Gastroesophageal sphincter (tissue), 4 donors: Measurements from ENCODE around the gene NRP2. TPM values are rescaled to one million over a fixed set of nuclear protein-coding genes. Genes with fewer than 3 reads are reported as not detected.

ENCODE experiments used
- ATAC-seq: fragments of 150-250 bp; one replicate; pipeline ENCODE4 v1.9.1; 2016; ENCODE audit warnings: mild to moderate bottlenecking, moderate library complexity
- H3K27ac ChIP-seq, 4 donors: fragments of 200-600 bp; sonication (generic) in 3 of 4; 1 replicate in 3 of 4; 2 replicates in 1 of 4; pipeline ENCODE4 v1.5.1; 2016 to 2019
- H3K27me3 ChIP-seq: fragments of 200-600 bp; sonication (generic); one replicate; pipeline ENCODE4 v1.5.1; 2019
- H3K36me3 ChIP-seq, 2 donors: fragments of 200-600 bp; sonication (generic); one replicate each; pipeline ENCODE4 v1.5.1; 2019; ENCODE audit warnings: control low read depth in 1 of 2
- H3K4me1 ChIP-seq, 3 donors: fragments of 200-600 bp; sonication (generic); 1 replicate in 2 of 3; 2 replicates in 1 of 3; pipeline ENCODE4 v1.5.1; 2016 to 2019; ENCODE audit warnings: control low read depth in 2 of 3
- H3K4me3 ChIP-seq, 2 donors: fragments of 200-600 bp; sonication (generic); one replicate each; pipeline ENCODE4 v1.5.1; 2019; ENCODE audit warnings: mild to moderate bottlenecking in 1 of 2, moderate library complexity in 1 of 2
- H3K9me3 ChIP-seq, 3 donors: fragments of 200-600 bp; sonication (generic); one replicate each; pipeline ENCODE4 v1.5.1; 2017 to 2019; ENCODE audit warnings: control low read depth in 2 of 3
- EP300 ChIP-seq: sonication (generic); formaldehyde crosslinking; IDR thresholded peaks from one replicate; pipeline ENCODE4 v1.6.1; 2017; ENCODE audit warnings: antibody characterized with exemption, mild to moderate bottlenecking
- POLR2A ChIP-seq, 2 donors: fragments of 450-650 bp; IDR thresholded peaks; one replicate each; pipeline ENCODE4 v1.6.1; 2017; ENCODE audit warnings: antibody characterized with exemption in 2 of 2, mild to moderate bottlenecking in 2 of 2, moderate library complexity in 1 of 2
- POLR2AphosphoS5 ChIP-seq: sonication (generic); formaldehyde crosslinking; IDR thresholded peaks from one replicate; pipeline ENCODE4 v1.6.1; 2017; ENCODE audit warnings: antibody characterized with exemption
- WGBS, 2 donors: methylation state at CpG; one replicate each; pipeline ENCODE4 v1.1.5; 2018; ENCODE audit warnings: low coverage in 1 of 2; 5-methylcytosine and 5-hydroxymethylcytosine counted together
- total RNA-seq, 4 donors: library from RNA; depleted of rRNA; stranded (reverse); fragments of >200 nt; gene quantifications; one replicate each; pipeline ENCODE4 v1.1.0, GENCODE V29; 2016
- TF ChIP-seq, protein P1 (sequence below), 4 experiments: fragments of 200-600 bp in 2 of 4; fragments of 450-650 bp in 2 of 4; sonication (generic) in 1 of 4; IDR thresholded peaks; one replicate each; pipeline ENCODE4 v1.5.1; 2017 to 2019; ENCODE audit warnings: antibody characterized with exemption in 4 of 4, mild to moderate bottlenecking in 2 of 4, moderate library complexity in 2 of 4

The NRP2 gene
- total RNA-seq, 4 donors from 2014 or later: 278 to 466 (median 371) TPM

GRCh38 chr2:205835251-205835791 is 153.0 kb downstream of the NRP2 start:
- peak overlapping the region; percentile 57 to 77 (median 74) for H3K27ac ChIP-seq
- no peak for ATAC-seq
- no peaks in the 10 kb centered on the region for H3K9me3 ChIP-seq

GRCh38 chr2:205835923-205836322 is 153.6 kb downstream of the NRP2 start:
- WGBS, 2 donors: 24 to 27% methylated on average over 3 to 5 of the region's 5 CpGs
- ATAC-seq: no peak
- TF ChIP-seq POLR2AphosphoS5 (no peak), EP300 (no peak), POLR2A (IDR thresholded peaks at IDR 0.05) (no peak)
- TF ChIP-seq, protein P1, sequence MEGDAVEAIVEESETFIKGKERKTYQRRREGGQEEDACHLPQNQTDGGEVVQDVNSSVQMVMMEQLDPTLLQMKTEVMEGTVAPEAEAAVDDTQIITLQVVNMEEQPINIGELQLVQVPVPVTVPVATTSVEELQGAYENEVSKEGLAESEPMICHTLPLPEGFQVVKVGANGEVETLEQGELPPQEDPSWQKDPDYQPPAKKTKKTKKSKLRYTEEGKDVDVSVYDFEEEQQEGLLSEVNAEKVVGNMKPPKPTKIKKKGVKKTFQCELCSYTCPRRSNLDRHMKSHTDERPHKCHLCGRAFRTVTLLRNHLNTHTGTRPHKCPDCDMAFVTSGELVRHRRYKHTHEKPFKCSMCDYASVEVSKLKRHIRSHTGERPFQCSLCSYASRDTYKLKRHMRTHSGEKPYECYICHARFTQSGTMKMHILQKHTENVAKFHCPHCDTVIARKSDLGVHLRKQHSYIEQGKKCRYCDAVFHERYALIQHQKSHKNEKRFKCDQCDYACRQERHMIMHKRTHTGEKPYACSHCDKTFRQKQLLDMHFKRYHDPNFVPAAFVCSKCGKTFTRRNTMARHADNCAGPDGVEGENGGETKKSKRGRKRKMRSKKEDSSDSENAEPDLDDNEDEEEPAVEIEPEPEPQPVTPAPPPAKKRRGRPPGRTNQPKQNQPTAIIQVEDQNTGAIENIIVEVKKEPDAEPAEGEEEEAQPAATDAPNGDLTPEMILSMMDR (IDR thresholded peaks at IDR 0.05): no peak
- no peaks in the 10 kb centered on the region for H3K36me3 ChIP-seq
- no peaks in the 10 kb centered on the region for H3K27me3 ChIP-seq
- peaks cover 0 to 46% (median 5%) of the 10 kb centered on the region in 3 donors for H3K4me1 ChIP-seq
- no peak overlapping the region for H3K4me3 ChIP-seq
- H3K9me3 ChIP-seq: no peaks in the 10 kb centered on the region
- peak overlapping the region; percentile 57 to 77 (median 74) for H3K27ac ChIP-seq

More at GRCh38 chr2:205835251-205835791, 153.0 kb downstream of the NRP2 start:
- Histone ChIP-seq H3K4me3 (no peak overlapping the region), H3K36me3 (no peaks in the 10 kb centered on the region), H3K27me3 (no peaks in the 10 kb centered on the region), H3K4me1 (peaks cover 0 to 46% (median 5%) of the 10 kb centered on the region in 3 donors)
- TF ChIP-seq POLR2AphosphoS5 (no peak), POLR2A (IDR thresholded peaks at IDR 0.05) (no peak), EP300 (no peak)
- TF ChIP-seq, protein P1 (IDR thresholded peaks at IDR 0.05): no peak
- 9 to 21% methylated on average over 4 of the region's 4 CpGs for WGBS, 2 donors

DNA sequence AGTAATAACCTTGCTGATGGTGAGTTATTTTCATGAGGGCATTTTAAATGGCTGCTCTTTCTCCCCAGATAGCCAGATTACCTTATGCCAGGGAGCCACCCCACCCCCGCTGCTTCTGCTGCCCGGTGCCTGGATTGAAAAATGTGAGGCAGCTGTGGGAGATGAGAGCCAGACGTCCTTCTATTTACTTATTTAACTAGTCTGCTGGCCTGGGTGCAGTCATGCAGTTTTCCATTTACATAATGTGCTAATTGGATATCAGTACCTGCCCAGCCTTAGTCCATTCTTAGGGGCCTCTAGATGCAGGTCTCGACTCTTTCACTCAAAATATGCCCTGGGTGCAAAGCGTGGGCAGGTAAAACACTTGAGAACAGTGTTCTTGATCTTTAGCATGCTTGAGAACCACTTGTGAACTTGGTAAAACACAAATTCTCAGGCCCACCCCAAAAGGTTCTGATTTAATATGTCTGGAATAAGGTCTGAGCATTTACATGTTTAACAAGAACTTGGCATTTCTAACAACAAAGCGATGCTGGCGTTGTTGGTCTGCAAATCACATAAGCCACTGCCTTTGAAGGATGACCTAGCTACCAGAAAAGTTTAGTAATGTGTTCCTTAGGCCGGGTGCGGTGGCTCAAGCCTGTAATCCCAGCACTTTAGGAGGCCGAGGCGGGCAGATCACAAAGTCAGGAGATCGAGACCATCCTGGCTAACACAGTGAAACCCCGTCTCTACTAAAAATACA is 154.3 kb downstream of the NRP2 start:
- ATAC-seq: peak; percentile 76
- 40 to 48% methylated on average over 6 to 10 of the region's 13 CpGs for WGBS, 2 donors
- H3K27ac ChIP-seq: peak overlapping the region; percentile 68 to 77 (median 74)
- H3K9me3 ChIP-seq: no peaks in the 10 kb centered on the region
- no peak overlapping the region for H3K4me3 ChIP-seq
- H3K4me1 ChIP-seq: peaks cover 0 to 49% (median 5%) of the 10 kb centered on the region in 3 donors
- no peaks in the 10 kb centered on the region for H3K27me3 ChIP-seq
- TF ChIP-seq, protein P1 (IDR thresholded peaks at IDR 0.05): no peak
- TF ChIP-seq POLR2AphosphoS5 (peak; percentile 85), EP300 (peak; percentile 29), POLR2A (IDR thresholded peaks at IDR 0.05) (no peak)
- H3K36me3 ChIP-seq: no peaks in the 10 kb centered on the region

DNA sequence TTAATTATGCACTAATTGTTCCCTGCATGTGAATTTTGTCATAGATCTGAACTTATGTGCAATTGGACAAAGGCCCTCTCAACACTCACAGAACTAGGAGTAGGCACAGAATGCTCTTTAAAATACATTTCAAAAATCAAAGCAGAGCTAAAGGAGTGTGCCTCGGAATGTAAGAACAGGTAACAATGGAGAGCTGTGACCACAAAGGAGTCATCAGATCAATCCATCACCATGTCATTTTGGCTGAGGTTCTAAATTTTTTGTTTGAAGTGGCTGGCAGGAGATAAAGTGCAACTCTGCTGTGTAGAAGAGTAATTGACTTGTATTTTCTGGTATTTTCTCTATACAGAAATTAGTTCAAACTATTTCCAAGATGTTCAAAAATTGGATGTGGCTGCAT is 155.4 kb downstream of the NRP2 start:
- 27 to 50% methylated on average over 1 of the region's 1 CpG for WGBS, 2 donors

More for the DNA sequence above, 155.4 kb downstream of the NRP2 start:
- peaks cover 0 to 54% (median 5%) of the 10 kb centered on the region in 3 donors for H3K4me1 ChIP-seq
- TF ChIP-seq, protein P1 (IDR thresholded peaks at IDR 0.05): no peak
- no peak for TF ChIP-seq POLR2AphosphoS5
- H3K27me3 ChIP-seq: no peaks in the 10 kb centered on the region
- H3K27ac ChIP-seq: peak overlapping the region; percentile 68 to 77 (median 74)
- H3K9me3 ChIP-seq: no peaks in the 10 kb centered on the region
- no peaks in the 10 kb centered on the region for H3K36me3 ChIP-seq
- no peak overlapping the region for H3K4me3 ChIP-seq
- ATAC-seq: no peak
